ENCODE data around the gene CSNK1G1. TPM values are rescaled to one million over a fixed set of nuclear protein-coding genes. Genes with fewer than 3 reads are reported as not detected.
"Not testable (repeated sequence)": the region's sequence is repeated elsewhere in the genome, so short reads cannot be mapped to it uniquely, and the experiment has no call there.

CSNK1G1 gene
- polyA plus RNA-seq, 4 donors = 2.5 to 12.3 (median 4.0) TPM

DNA sequence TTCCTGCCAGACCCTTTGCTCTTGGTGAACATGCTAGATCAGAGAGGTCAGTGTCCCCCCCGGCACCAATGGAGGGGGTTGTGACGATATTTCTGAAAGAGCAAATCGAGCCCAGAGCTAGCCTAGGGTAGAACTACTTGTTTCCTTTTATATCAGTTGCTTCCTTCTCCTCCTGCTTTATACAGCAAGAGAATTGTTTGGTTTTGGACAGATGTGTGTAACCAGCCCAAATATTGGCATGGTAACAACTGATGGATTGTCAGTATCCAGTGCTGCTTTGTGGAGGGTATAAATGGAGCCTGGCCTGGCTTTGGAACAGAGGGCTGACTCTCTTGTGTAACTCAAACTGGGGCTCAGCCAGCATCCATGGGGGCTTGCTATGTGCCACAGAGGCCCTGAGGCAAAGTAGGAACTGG is 233.0 kb downstream of the CSNK1G1 start:
- no peak for FAIRE-seq
- no peaks in the 10 kb centered on the region for H3K9me3 ChIP-seq (ENCODE audit: control insufficient read depth in 2 of 2, insufficient read depth in 1 of 2, low read depth in 1 of 2, low read length in 1 of 2)
- H3K27me3 ChIP-seq (ENCODE audit: control insufficient read depth in 3 of 3, insufficient read depth in 3 of 3, low read length in 3 of 3) = no peaks in the 10 kb centered on the region
- peaks cover 0 to 9% (median 0%) of the 10 kb centered on the region in 3 donors for H3K4me1 ChIP-seq (ENCODE audit: control insufficient read depth in 3 of 3, insufficient read depth in 2 of 3, low read depth in 1 of 3, low read length in 2 of 3)
- 90 to 93% (median 93%) methylated on average over 3 of the region's 3 CpGs for WGBS, 3 donors
- peaks cover 3 to 43% (median 33%) of the 10 kb centered on the region in 3 donors for H3K36me3 ChIP-seq (ENCODE audit: control insufficient read depth in 3 of 3, insufficient read depth in 2 of 3, low read depth in 1 of 3, low read length in 3 of 3)
- no peak overlapping the region for H3K4me3 ChIP-seq (ENCODE audit: low read depth in 1 of 3, low read length in 3 of 3)
- no peak overlapping the region for H3K27ac ChIP-seq (ENCODE audit: low read depth in 1 of 3, low read length in 2 of 3)
- DNase-seq = no peak

DNA sequence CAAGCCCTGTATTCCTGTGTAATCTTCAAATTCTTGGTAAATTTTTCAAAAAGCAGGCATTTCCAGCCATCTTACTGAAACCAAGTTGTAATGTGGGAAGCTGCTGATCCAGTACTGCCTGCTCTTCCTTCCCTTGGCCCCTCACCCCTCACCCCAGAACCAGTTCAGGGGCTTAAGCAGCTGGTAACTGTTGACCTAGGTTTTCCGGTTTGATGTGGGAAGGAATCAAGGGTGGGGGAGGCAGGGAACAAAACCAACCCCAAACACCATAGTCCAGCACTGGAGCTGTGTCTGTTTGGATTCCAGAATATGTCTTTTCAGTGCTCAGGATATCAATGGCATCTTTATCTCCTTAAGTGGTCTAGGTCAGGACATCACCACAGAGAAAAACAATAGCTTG is 233.5 kb downstream of the CSNK1G1 start:
- peaks cover 0 to 43% (median 35%) of the 10 kb centered on the region in 3 donors for H3K36me3 ChIP-seq (ENCODE audit: control insufficient read depth in 3 of 3, insufficient read depth in 2 of 3, low read depth in 1 of 3, low read length in 3 of 3)
- FAIRE-seq (no peak), DNase-seq (no peak)

DNA sequence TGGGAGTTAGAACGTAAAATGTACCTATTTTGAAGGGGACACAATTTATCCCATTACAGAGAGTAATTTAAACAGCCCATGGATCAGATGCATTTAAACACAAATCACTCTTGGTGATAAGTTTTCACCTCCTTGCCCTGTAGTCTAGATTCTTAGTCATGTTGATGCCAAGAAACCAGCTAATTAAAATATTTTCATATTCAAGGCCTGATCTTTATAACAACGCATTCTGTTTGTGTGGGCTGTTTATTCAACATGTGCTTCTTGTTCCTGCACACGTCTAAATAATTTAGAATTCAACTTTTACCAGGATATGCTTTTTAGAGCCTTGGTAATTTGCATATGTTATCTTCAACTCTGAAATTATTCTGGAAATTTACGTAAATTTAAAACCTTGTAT is 234.4 kb downstream of the CSNK1G1 start:
- 86 to 93% (median 90%) methylated on average over 4 of the region's 4 CpGs for WGBS, 3 donors
- no peak for FAIRE-seq
- DNase-seq = no peak
- Histone ChIP-seq H3K27me3 (ENCODE audit: control insufficient read depth in 3 of 3, insufficient read depth in 3 of 3, low read length in 3 of 3) (no peaks in the 10 kb centered on the region), H3K4me3 (ENCODE audit: low read depth in 1 of 3, low read length in 3 of 3) (no peak overlapping the region), H3K9me3 (ENCODE audit: control insufficient read depth in 2 of 2, insufficient read depth in 1 of 2, low read depth in 1 of 2, low read length in 1 of 2) (no peaks in the 10 kb centered on the region), H3K4me1 (ENCODE audit: control insufficient read depth in 3 of 3, insufficient read depth in 2 of 3, low read depth in 1 of 3, low read length in 2 of 3) (peaks cover 0 to 15% (median 0%) of the 10 kb centered on the region in 3 donors), H3K36me3 (ENCODE audit: control insufficient read depth in 3 of 3, insufficient read depth in 2 of 3, low read depth in 1 of 3, low read length in 3 of 3) (peaks cover 0 to 39% (median 37%) of the 10 kb centered on the region in 3 donors), H3K27ac (ENCODE audit: low read depth in 1 of 3, low read length in 2 of 3) (no peak overlapping the region)

More for the DNA sequence above, 233.5 kb downstream of the CSNK1G1 start:
- Histone ChIP-seq H3K4me3 (ENCODE audit: low read depth in 1 of 3, low read length in 3 of 3) (no peak overlapping the region), H3K27me3 (ENCODE audit: control insufficient read depth in 3 of 3, insufficient read depth in 3 of 3, low read length in 3 of 3) (no peaks in the 10 kb centered on the region), H3K4me1 (ENCODE audit: control insufficient read depth in 3 of 3, insufficient read depth in 2 of 3, low read depth in 1 of 3, low read length in 2 of 3) (peaks cover 0 to 14% (median 0%) of the 10 kb centered on the region in 3 donors), H3K9me3 (ENCODE audit: control insufficient read depth in 2 of 2, insufficient read depth in 1 of 2, low read depth in 1 of 2, low read length in 1 of 2) (no peaks in the 10 kb centered on the region), H3K27ac (ENCODE audit: low read depth in 1 of 3, low read length in 2 of 3) (no peak overlapping the region)
- WGBS, 3 donors = 80 to 96% (median 93%) methylated on average over 1 of the region's 1 CpG

DNA sequence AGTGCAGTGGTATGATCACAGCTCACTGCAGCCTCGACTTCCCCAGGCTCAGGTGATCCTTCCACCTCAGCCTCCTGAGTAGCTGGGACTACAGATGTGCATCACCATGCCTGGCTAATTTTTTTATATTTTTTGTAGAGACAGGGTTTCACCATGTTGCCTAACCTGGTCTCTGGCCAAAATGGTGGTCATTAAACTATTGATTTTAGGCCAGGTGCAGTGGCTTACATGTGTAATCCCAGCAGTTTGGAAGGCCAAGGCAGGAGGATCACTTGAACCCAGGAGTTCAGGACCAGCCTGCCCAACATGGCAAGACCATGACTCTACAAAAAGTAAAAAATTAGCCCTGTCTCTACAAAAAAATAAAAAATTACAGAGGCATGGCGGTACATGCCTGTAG is 235.7 kb downstream of the CSNK1G1 start:
- H3K36me3 ChIP-seq (ENCODE audit: control insufficient read depth in 3 of 3, insufficient read depth in 2 of 3, low read depth in 1 of 3, low read length in 3 of 3) = peaks cover 0 to 40% (median 36%) of the 10 kb centered on the region in 3 donors
- H3K4me1 ChIP-seq (ENCODE audit: control insufficient read depth in 3 of 3, insufficient read depth in 2 of 3, low read depth in 1 of 3, low read length in 2 of 3) = peaks cover 0 to 15% (median 0%) of the 10 kb centered on the region in 3 donors
- not testable (repeated sequence) for FAIRE-seq

DNA sequence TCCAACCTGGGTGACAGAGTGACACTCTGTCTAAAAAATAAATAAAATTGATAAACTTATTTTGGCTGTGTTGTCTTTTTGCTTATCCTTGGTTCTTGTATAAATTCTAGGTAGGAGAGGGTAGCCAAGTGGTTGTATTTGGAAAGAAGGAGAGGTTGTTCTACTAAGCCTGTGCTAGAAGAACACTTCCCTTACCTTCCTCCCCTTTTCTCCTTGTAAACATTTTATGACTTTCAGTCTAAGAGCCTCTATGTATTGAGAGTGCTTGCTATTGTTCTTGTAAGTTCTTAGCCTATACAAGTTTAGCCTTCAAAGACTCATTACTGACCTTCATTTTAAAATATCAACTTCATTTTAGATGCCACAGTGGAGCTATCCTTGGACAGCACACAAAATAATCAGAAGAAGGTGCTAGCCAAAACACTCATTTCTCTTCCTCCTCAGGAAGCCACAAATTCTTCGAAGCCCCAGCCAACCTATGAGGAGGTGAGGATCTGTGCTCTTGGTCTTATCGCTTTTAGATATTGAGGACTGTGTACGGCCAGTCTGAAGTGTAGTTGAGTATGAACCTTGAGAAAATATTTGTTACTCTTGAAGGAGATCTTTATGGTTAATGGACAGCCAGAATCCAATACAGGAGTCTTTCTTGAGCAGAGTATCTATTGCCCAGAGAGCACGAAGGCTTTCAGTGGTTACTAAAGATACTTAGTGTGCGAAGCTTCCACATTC is 238.1 kb downstream of the CSNK1G1 start:
- DNase-seq = peak in 1 of 2 donors; percentile 31
- Histone ChIP-seq H3K4me1 (ENCODE audit: control insufficient read depth in 3 of 3, insufficient read depth in 2 of 3, low read depth in 1 of 3, low read length in 2 of 3) (peaks cover 0 to 19% (median 0%) of the 10 kb centered on the region in 3 donors), H3K36me3 (ENCODE audit: control insufficient read depth in 3 of 3, insufficient read depth in 2 of 3, low read depth in 1 of 3, low read length in 3 of 3) (peaks cover 0 to 44% (median 42%) of the 10 kb centered on the region in 3 donors), H3K27me3 (ENCODE audit: control insufficient read depth in 3 of 3, insufficient read depth in 3 of 3, low read length in 3 of 3) (no peaks in the 10 kb centered on the region), H3K4me3 (ENCODE audit: low read depth in 1 of 3, low read length in 3 of 3) (no peak overlapping the region), H3K27ac (ENCODE audit: low read depth in 1 of 3, low read length in 2 of 3) (peak overlapping the region in 1 of 3 donors; percentile 61), H3K9me3 (ENCODE audit: control insufficient read depth in 2 of 2, insufficient read depth in 1 of 2, low read depth in 1 of 2, low read length in 1 of 2) (no peaks in the 10 kb centered on the region)
- no peak for FAIRE-seq
- whole genome bisulfite sequencing, 3 donors = 90 to 93% (median 92%) methylated on average over 5 of the region's 5 CpGs

More for the DNA sequence above, 235.7 kb downstream of the CSNK1G1 start:
- H3K9me3 ChIP-seq (ENCODE audit: control insufficient read depth in 2 of 2, insufficient read depth in 1 of 2, low read depth in 1 of 2, low read length in 1 of 2); H3K27me3 ChIP-seq (ENCODE audit: control insufficient read depth in 3 of 3, insufficient read depth in 3 of 3, low read length in 3 of 3); H3K27ac ChIP-seq (ENCODE audit: low read depth in 1 of 3, low read length in 2 of 3); DNase-seq; H3K4me3 ChIP-seq (ENCODE audit: low read depth in 1 of 3, low read length in 3 of 3): not testable (repeated sequence)
- 95 to 100% (median 96%) methylated on average over 2 of the region's 2 CpGs for whole genome bisulfite sequencing, 3 donors

Other genes with a start within 250 kb of the CSNK1G1 start
- 1 to 10 TPM in 2 of 4 donors, under 1 TPM in 2; 0.54 to 1.8 (median 1.1) TPM for gene SNX22, start 204.4 kb downstream of the CSNK1G1 start, polyA plus RNA-seq
- gene PPIB, start 193.2 kb downstream of the CSNK1G1 start, polyA plus RNA-seq = 100 to 1,000 TPM; 248 to 895 (median 413) TPM
- gene PCLAF, start 25.3 kb upstream of the CSNK1G1 start, polyA plus RNA-seq = 10 to 100 TPM in 3 of 4 donors, 1 to 10 TPM in 1; 3.5 to 89.1 (median 24.9) TPM
- 10 to 100 TPM; 21.9 to 63.3 (median 30.7) TPM for gene TRIP4, start 31.7 kb upstream of the CSNK1G1 start, polyA plus RNA-seq
- 10 to 100 TPM in 1 of 4 donors, 1 to 10 TPM in 3; 6.8 to 22.5 (median 8.4) TPM for gene ZNF609, start 104.4 kb upstream of the CSNK1G1 start, polyA plus RNA-seq

All from small intestine (tissue), 7 donors.